Loucy (cell line): ENCODE results near the gene ZAR1.

Experiments
- CTCF ChIP-seq: fragments of 200-600 bp; sonication (generic); conservative IDR thresholded peaks from 2 replicates; pipeline ENCODE4 v1.5.1; 2014; ENCODE audit warnings: mild to moderate bottlenecking, antibody characterized with exemption, low read length
- EZH2phosphoT487 ChIP-seq: fragments of 200-600 bp; IDR thresholded peaks from 2 replicates; pipeline ENCODE4 v1.6.1; 2018; ENCODE audit warnings: antibody characterized with exemption, mild to moderate bottlenecking, moderate library complexity, borderline replicate concordance

DNA sequence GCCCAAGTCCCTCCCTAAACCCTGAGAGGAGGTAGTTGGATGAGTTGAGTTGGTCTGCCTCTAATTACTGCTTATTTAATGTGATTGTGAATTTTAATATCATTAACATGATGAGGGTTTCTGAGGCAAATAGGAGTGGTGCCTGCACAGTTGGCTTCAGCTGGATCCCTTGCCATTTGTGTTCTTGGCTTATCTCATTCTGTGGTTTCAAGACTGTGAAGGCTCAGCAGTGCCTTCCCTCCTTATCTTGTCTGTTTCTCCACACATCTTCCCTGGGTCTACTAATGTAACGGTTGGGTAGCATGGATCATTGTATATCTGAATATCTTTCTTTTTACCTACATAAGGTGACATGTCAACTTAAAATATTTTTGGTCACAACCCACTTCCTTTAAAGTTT lies 8.5 kb upstream of the ZAR1 start:
- no peak for TF ChIP-seq CTCF
- TF ChIP-seq EZH2phosphoT487: no peak
